Measurements from ENCODE around the gene EDN2.

GRCh38 chr1:41510531-41511238 is 26.2 kb upstream of the EDN2 start:
- TF ChIP-seq CTCF (IDR thresholded peaks at IDR 0.05) (no peak), EZH2 (IDR thresholded peaks at IDR 0.05; ENCODE audit: borderline replicate concordance, insufficient read depth, low read depth, low read length, poor library complexity, severe bottlenecking) (no peak)

Data from B cell (primary cell).